Measurements from ENCODE around the gene SCMH1. TPM values are rescaled to one million over a fixed set of nuclear protein-coding genes. Genes with fewer than 3 reads are reported as not detected.

SCMH1 gene
- total RNA-seq, 1 experiment from 2014 or later, result 42.7 TPM

GRCh38 chr1:41238311-41238988, 3.7 kb downstream of the SCMH1 start:
- DNase-seq (ENCODE audit: low read depth, low spot score) (peak; percentile 56), ATAC-seq (no peak)
- ChIA-PET CTCF (no interaction called here), POLR2A (no interaction called here)
- Histone ChIP-seq H3K36me3 (ENCODE audit: control insufficient read depth, insufficient read depth, low read length) (no peaks in the 10 kb centered on the region), H3K4me3 (ENCODE audit: low read depth in 2 of 2, low read length in 2 of 2) (no peak overlapping the region), H3K4me1 (ENCODE audit: control insufficient read depth, insufficient read depth, low read length) (peaks cover 36% of the 10 kb centered on the region), H3K9me3 (ENCODE audit: control insufficient read depth, insufficient read depth, low read depth, low read length) (no peaks in the 10 kb centered on the region), H3K27ac (ENCODE audit: low read length) (peak overlapping the region; percentile 14), H3K27me3 (ENCODE audit: control insufficient read depth, insufficient read depth, low read length) (no peaks in the 10 kb centered on the region)
- no TSS peak for BruUV-seq (replicated peaks)
- intact Hi-C loops (cut with micrococcal nuclease; ENCODE audit: unreplicated experiment) (no loop called here), in situ Hi-C loops (cut with HindIII; ENCODE audit: low pct_unique_long_range_greater_than_20kb, low sequenced_read_pairs) (no loop called here)
- TF ChIP-seq POLR2AphosphoS5 (IDR thresholded peaks at IDR 0.05; ENCODE audit: low read depth, low read length), result no peak
- no peak for TF ChIP-seq TCF7L2 (IDR thresholded peaks at IDR 0.05; ENCODE audit: low read depth, low read length)
- no peak for TF ChIP-seq SIN3A (IDR thresholded peaks at IDR 0.05; ENCODE audit: borderline replicate concordance, insufficient read depth, low read depth, low read length)
- no peak for TF ChIP-seq REST (IDR thresholded peaks at IDR 0.05; ENCODE audit: insufficient read depth in 1 of 2, low read depth in 2 of 2, low read length in 1 of 2)
- no peak for TF ChIP-seq CTCF (IDR thresholded peaks at IDR 0.05)

GRCh38 chr1:41236781-41237180, 5.3 kb downstream of the SCMH1 start:
- TF ChIP-seq CTCF (IDR thresholded peaks at IDR 0.05), result no peak
- TF ChIP-seq POLR2AphosphoS5 (IDR thresholded peaks at IDR 0.05; ENCODE audit: low read depth, low read length), result no peak
- no peak for TF ChIP-seq TCF7L2 (IDR thresholded peaks at IDR 0.05; ENCODE audit: low read depth, low read length)
- no peak for TF ChIP-seq REST (IDR thresholded peaks at IDR 0.05; ENCODE audit: insufficient read depth in 1 of 2, low read depth in 2 of 2, low read length in 1 of 2)
- TF ChIP-seq SIN3A (IDR thresholded peaks at IDR 0.05; ENCODE audit: borderline replicate concordance, insufficient read depth, low read depth, low read length), result no peak
- no peak overlapping the region for H3K27ac ChIP-seq (ENCODE audit: low read length)
- H3K4me3 ChIP-seq (ENCODE audit: low read depth in 2 of 2, low read length in 2 of 2), result no peak overlapping the region
- DNase-seq (ENCODE audit: low read depth, low spot score), result no peak
- BruUV-seq (replicated peaks), result no TSS peak
- CTCF ChIA-PET, result no interaction called here
- no peaks in the 10 kb centered on the region for H3K36me3 ChIP-seq (ENCODE audit: control insufficient read depth, insufficient read depth, low read length)
- in situ Hi-C loops (cut with HindIII; ENCODE audit: low pct_unique_long_range_greater_than_20kb, low sequenced_read_pairs) (no loop called here), intact Hi-C loops (cut with micrococcal nuclease; ENCODE audit: unreplicated experiment) (no loop called here)
- H3K9me3 ChIP-seq (ENCODE audit: control insufficient read depth, insufficient read depth, low read depth, low read length), result no peaks in the 10 kb centered on the region
- POLR2A ChIA-PET, result no interaction called here
- ATAC-seq, result no peak
- H3K4me1 ChIP-seq (ENCODE audit: control insufficient read depth, insufficient read depth, low read length), result peaks cover 30% of the 10 kb centered on the region
- H3K27me3 ChIP-seq (ENCODE audit: control insufficient read depth, insufficient read depth, low read length), result no peaks in the 10 kb centered on the region

Measured in Panc1 (cell line).